PC-9 (cell line): Measurements from ENCODE around the gene KRT76. TPM values are rescaled to one million over a fixed set of nuclear protein-coding genes. Genes with fewer than 3 reads are reported as not detected.
A peak's percentile ranks its signal among the peaks of the same experiment; 100 is the strongest.

Experiments used
- BruUV-seq: library from RNA; stranded (reverse); fragments of 400-500 nt; replicated peaks from 2 replicates; lab custom pipeline; 2021; lab: Mats Ljungman, UMichigan
- CTCF ChIA-PET: fragments of 300-600 bp; sonication (Branson Sonifier 250); formaldehyde crosslinking; loops from one replicate; lab custom pipeline; 2022; ENCODE audit warnings: antibody characterized with exemption; lab: Charles Lee
- POLR2A ChIA-PET: fragments of 300-600 bp; sonication (Branson Sonifier 250); formaldehyde crosslinking; loops from one replicate; lab custom pipeline; 2022; ENCODE audit warnings: antibody characterized with exemption; ENCODE audit not compliant: unreplicated experiment; lab: Charles Lee
- DNase-seq, 2 experiments: peaks; one replicate each; pipeline versions ENCODE4 v3.0.0 to v3.0.0-alpha.2; 2015 to 2022; ENCODE audit warnings: mixed read lengths in 1 of 2
- H2AFZ ChIP-seq: fragments of 200-600 bp; sonication (generic); 2 replicates; pipeline ENCODE4 v1.8.1; 2017; ENCODE audit warnings: antibody characterized with exemption
- H3F3A ChIP-seq: fragments of 200-600 bp; sonication (generic); 2 replicates; pipeline ENCODE4 v1.8.1; 2017; ENCODE audit warnings: antibody characterized with exemption, mild to moderate bottlenecking, low read depth; ENCODE audit not compliant: insufficient read depth
- H3K27ac ChIP-seq: fragments of 200-600 bp; sonication (generic); 2 replicates; pipeline ENCODE4 v1.6.1; 2016; ENCODE audit warnings: mixed run types
- H3K27me3 ChIP-seq: fragments of 200-600 bp; sonication (generic); 2 replicates; pipeline ENCODE4 v1.6.1; 2016; ENCODE audit warnings: low read depth, mixed run types; ENCODE audit not compliant: insufficient read depth
- H3K36me3 ChIP-seq: fragments of 200-600 bp; sonication (generic); 2 replicates; pipeline ENCODE4 v1.6.1; 2016; ENCODE audit warnings: low read depth, mixed run types
- H3K4me1 ChIP-seq: fragments of 200-600 bp; sonication (generic); replicated peaks from 2 replicates; pipeline ENCODE4 v1.6.1; 2016; ENCODE audit warnings: mixed run types; ENCODE audit not compliant: insufficient read depth
- H3K4me2 ChIP-seq: fragments of 200-600 bp; sonication (generic); 2 replicates; pipeline ENCODE4 v1.6.1; 2017; ENCODE audit warnings: mixed run types
- H3K4me3 ChIP-seq: fragments of 200-600 bp; sonication (generic); 2 replicates; pipeline ENCODE4 v1.6.1; 2016; ENCODE audit warnings: mixed run types
- H3K79me2 ChIP-seq: fragments of 200-600 bp; sonication (generic); 2 replicates; pipeline ENCODE4 v1.6.1; 2017; ENCODE audit warnings: low read depth, mixed run types
- H3K9me2 ChIP-seq: fragments of 200-600 bp; sonication (generic); 2 replicates; pipeline ENCODE4 v1.8.1; 2017; ENCODE audit warnings: mild to moderate bottlenecking; ENCODE audit not compliant: insufficient read depth
- H3K9me3 ChIP-seq: fragments of 200-600 bp; sonication (generic); 2 replicates; pipeline ENCODE4 v1.8.1; 2016; ENCODE audit warnings: low read depth; ENCODE audit not compliant: insufficient read depth
- H4K20me1 ChIP-seq: fragments of 200-600 bp; sonication (generic); 2 replicates; pipeline ENCODE4 v1.8.1; 2017; ENCODE audit not compliant: insufficient read depth
- CTCF ChIP-seq: fragments of 200-600 bp; sonication (generic); conservative IDR thresholded peaks from 2 replicates; pipeline ENCODE4 v1.6.1; 2017; ENCODE audit warnings: mixed run types, antibody characterized with exemption, mild to moderate bottlenecking, moderate library complexity
- EZH2 ChIP-seq: fragments of 200-600 bp; sonication (generic); IDR thresholded peaks from 2 replicates; pipeline ENCODE4 v1.8.0; 2017; ENCODE audit warnings: antibody characterized with exemption, low read depth
- intact Hi-C: fragments of 100-400 bp; cut with micrococcal nuclease; formaldehyde crosslinking; loops from one replicate; pipeline ENCODE4 v1.10.0; 2022; ENCODE audit not compliant: unreplicated experiment
- total RNA-seq: library from RNA; stranded (reverse); gene quantifications from 2 replicates; pipeline ENCODE4 v1.2.3, GENCODE V29; 2021

Gene KRT76
- total RNA-seq, 1 experiment from 2014 or later, result not detected

DNA sequence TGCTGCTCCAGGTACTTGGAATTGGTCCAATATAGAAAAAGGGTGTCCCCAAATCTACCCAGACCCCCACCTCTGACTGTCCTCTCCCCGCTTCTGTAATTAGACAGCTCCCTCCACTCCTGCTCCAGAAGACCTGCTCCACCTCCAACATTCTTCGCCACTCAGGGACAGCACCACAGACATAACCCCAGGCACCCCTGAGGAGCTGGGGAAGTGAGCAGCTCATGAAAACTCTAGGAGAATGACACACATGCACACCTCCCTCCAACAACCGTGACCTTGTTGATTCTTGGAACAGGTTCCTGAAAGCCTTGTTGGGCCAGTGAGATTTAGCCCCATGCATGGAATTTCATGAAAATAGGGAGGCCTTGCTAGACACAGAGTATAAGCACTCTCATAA lies 28.6 kb upstream of the KRT76 start:
- intact Hi-C loops, result no loop called here
- H4K20me1 ChIP-seq, result no peaks in the 10 kb centered on the region
- no peak overlapping the region for H3K27ac ChIP-seq
- no TSS peak for BruUV-seq
- TF ChIP-seq EZH2 (no peak), CTCF (no peak)
- ChIA-PET POLR2A (interaction anchor here (0.6 kb wide), 2 partner anchors 455 to 662 kb away, joined by 3 to 8 read pairs; no protein-coding TSS in a partner anchor), CTCF (interaction anchor here (0.6 kb wide), 1 partner anchor 37 kb away, joined by 6 read pairs; no protein-coding TSS in a partner anchor)
- H3F3A ChIP-seq, result peaks cover 10% of the 10 kb centered on the region; the same call in 1 of the 2 replicates
- no peak overlapping the region for H3K4me2 ChIP-seq
- no peak overlapping the region for H2AFZ ChIP-seq
- H3K4me3 ChIP-seq, result no peak overlapping the region
- peaks cover 14% of the 10 kb centered on the region for H3K4me1 ChIP-seq
- peak in 1 of 2 experiments; percentile 47 for DNase-seq
- no peaks in the 10 kb centered on the region for H3K9me3 ChIP-seq
- H3K27me3 ChIP-seq, result no peaks in the 10 kb centered on the region
- H3K36me3 ChIP-seq, result no peaks in the 10 kb centered on the region
- no peaks in the 10 kb centered on the region for H3K79me2 ChIP-seq
- no peaks in the 10 kb centered on the region for H3K9me2 ChIP-seq

DNA sequence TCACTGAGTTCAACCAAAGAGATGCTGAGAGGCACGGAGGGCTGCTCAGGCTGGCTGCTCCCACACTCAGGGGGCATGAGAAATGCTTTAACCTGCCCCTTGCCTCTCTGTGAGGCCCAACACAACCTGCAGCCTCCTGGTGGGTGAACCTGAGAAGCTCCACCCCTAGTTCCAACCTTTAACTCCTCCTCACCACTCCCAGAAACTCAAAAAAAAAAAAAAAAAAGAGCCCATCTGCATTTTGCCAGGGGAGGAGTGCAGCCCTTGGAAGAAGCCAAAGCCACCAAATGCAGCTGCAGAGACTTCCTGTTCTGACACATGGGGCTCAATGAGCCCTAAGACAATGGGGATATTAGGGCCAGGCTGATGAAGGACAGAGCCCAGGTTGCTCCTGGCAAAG lies 27.9 kb upstream of the KRT76 start:
- Histone ChIP-seq H4K20me1 (no peaks in the 10 kb centered on the region), H3K36me3 (no peaks in the 10 kb centered on the region), H3K27ac (no peak overlapping the region), H3K9me3 (no peaks in the 10 kb centered on the region), H3K79me2 (no peaks in the 10 kb centered on the region), H3K4me3 (no peak overlapping the region), H3K9me2 (no peaks in the 10 kb centered on the region), H3K4me1 (peaks cover 21% of the 10 kb centered on the region), H3K4me2 (no peak overlapping the region), H3F3A (peaks cover 18% of the 10 kb centered on the region; the same call in 1 of the 2 replicates), H2AFZ (no peak overlapping the region), H3K27me3 (no peaks in the 10 kb centered on the region)
- TF ChIP-seq EZH2, result no peak
- TF ChIP-seq CTCF, result no peak
- ChIA-PET POLR2A (interaction anchor here (0.6 kb wide), 2 partner anchors 42 to 661 kb away, joined by 3 read pairs; no protein-coding TSS in a partner anchor), CTCF (interaction anchor here (0.6 kb wide), 2 partner anchors 38 to 80 kb away, joined by 6 to 19 read pairs; no protein-coding TSS in a partner anchor)
- intact Hi-C loops, result no loop called here
- no TSS peak for BruUV-seq
- peak in 1 of 2 experiments; percentile 63 for DNase-seq

GRCh38 chr12:52802442-52802841 lies 25.3 kb upstream of the KRT76 start:
- TF ChIP-seq EZH2 (no peak), CTCF (no peak)
- Histone ChIP-seq H3K27me3 (no peaks in the 10 kb centered on the region), H3K9me3 (no peaks in the 10 kb centered on the region), H3F3A (peaks cover 36% of the 10 kb centered on the region), H3K4me1 (peaks cover 45% of the 10 kb centered on the region), H3K36me3 (no peaks in the 10 kb centered on the region), H3K9me2 (no peaks in the 10 kb centered on the region), H2AFZ (no peak overlapping the region), H3K4me3 (no peak overlapping the region), H3K27ac (no peak overlapping the region), H4K20me1 (no peaks in the 10 kb centered on the region), H3K4me2 (no peak overlapping the region), H3K79me2 (no peaks in the 10 kb centered on the region)
- no peak for DNase-seq
- BruUV-seq, result no TSS peak
- CTCF ChIA-PET, result interaction anchor here (0.5 kb wide), 1 partner anchor 1465 kb away, joined by 4 read pairs; no protein-coding TSS in a partner anchor
- POLR2A ChIA-PET, result interaction anchor here (0.6 kb wide), 1 partner anchor 85 kb away, joined by 21 read pairs; no protein-coding TSS in a partner anchor
- intact Hi-C loops, result no loop called here
